Endothelial cell of umbilical vein (primary cell): ENCODE data around the gene ADGRL3. TPM values are rescaled to one million over a fixed set of nuclear protein-coding genes. Genes with fewer than 3 reads are reported as not detected.

Experiments
- BruUV-seq: library from RNA; stranded (reverse); fragments of 400-500 nt; replicated peaks from 2 replicates; lab custom pipeline; 2021; lab: Mats Ljungman, UMichigan
- CTCF ChIA-PET: fragments of 300-600, 350-600 bp; sonication (Branson Sonifier 250); formaldehyde crosslinking; loops from one replicate; lab custom pipeline; 2021; ENCODE audit warnings: antibody characterized with exemption, inconsistent platforms; lab: Charles Lee
- POLR2A ChIA-PET: fragments of 300-600, 350-600 bp; sonication (Branson Sonifier 250); formaldehyde crosslinking; loops from one replicate; lab custom pipeline; 2021; ENCODE audit warnings: antibody characterized with exemption, inconsistent platforms; lab: Charles Lee
- DNase-seq: peaks from one replicate; pipeline ENCODE4 v3.0.0-alpha.2; 2011; ENCODE audit warnings: low read depth, low spot score
- FAIRE-seq: peaks from 2 replicates; lab custom pipeline; 2011; peaks lifted over from hg19 to GRCh38; lab: Jason Lieb, UNC
- H2AFZ ChIP-seq: 2 replicates; pipeline ENCODE4 v1.6.0; 2012; ENCODE audit warnings: low read depth, low read length, control low read depth, inconsistent platforms
- H3K27ac ChIP-seq: 2 replicates; pipeline ENCODE4 v1.5.1; 2011; ENCODE audit warnings: low read depth, mild to moderate bottlenecking, control low read depth, low read length, moderate library complexity; ENCODE audit not compliant: insufficient read depth
- H3K27me3 ChIP-seq, 2 experiments: 2 replicates each; pipeline versions ENCODE4 v1.6.0 to v1.6.1; 2011; ENCODE audit warnings: low read length in 2 of 2, mixed read lengths in 1 of 2; ENCODE audit not compliant: control insufficient read depth in 2 of 2, insufficient read depth in 2 of 2
- H3K36me3 ChIP-seq, 2 experiments: 2 replicates in 1 of 2; 3 replicates in 1 of 2; pipeline ENCODE4 v1.5.1; 2011; ENCODE audit warnings: low read length in 2 of 2, mild to moderate bottlenecking in 1 of 2, moderate library complexity in 1 of 2; ENCODE audit not compliant: control insufficient read depth in 2 of 2, insufficient read depth in 2 of 2; ENCODE audit errors: extremely low read depth in 1 of 2
- H3K4me1 ChIP-seq: 3 replicates; pipeline ENCODE4 v1.5.1; 2011; ENCODE audit warnings: mild to moderate bottlenecking, low read length; ENCODE audit not compliant: control insufficient read depth, insufficient read depth; ENCODE audit errors: extremely low read depth
- H3K4me2 ChIP-seq: 2 replicates; pipeline ENCODE4 v1.6.1; 2011; ENCODE audit warnings: low read length, control low read depth, mixed read lengths; ENCODE audit not compliant: insufficient read depth
- H3K4me3 ChIP-seq, 3 experiments: fragments of 200-600 bp in 1 of 3; sonication (generic), shearing (Covaris generic) in 1 of 3; replicated peaks in 1 of 3; 2 replicates each; pipeline ENCODE4 v1.5.1; 2011 to 2016; ENCODE audit warnings: control low read depth in 3 of 3, low read length in 3 of 3, mild to moderate bottlenecking in 2 of 3, inconsistent platforms in 1 of 3, low read depth in 1 of 3, moderate library complexity in 1 of 3; ENCODE audit not compliant: insufficient read depth in 1 of 3
- H3K79me2 ChIP-seq: 2 replicates; pipeline ENCODE4 v1.6.0; 2012; ENCODE audit warnings: low read length, inconsistent platforms; ENCODE audit not compliant: control insufficient read depth, insufficient read depth
- H3K9ac ChIP-seq: replicated peaks from 2 replicates; pipeline ENCODE3; 2011; ENCODE audit warnings: low read length, control low read depth; ENCODE audit not compliant: insufficient read depth; ENCODE audit errors: extremely low read depth
- H3K9me1 ChIP-seq: replicated peaks from 3 replicates; pipeline ENCODE4 v1.6.0; 2011; ENCODE audit warnings: mild to moderate bottlenecking, low read length; ENCODE audit not compliant: control insufficient read depth, insufficient read depth; ENCODE audit errors: extremely low read depth
- H3K9me3 ChIP-seq: replicated peaks from 2 replicates; pipeline ENCODE4 v1.5.1; 2012; ENCODE audit warnings: low read length, inconsistent platforms; ENCODE audit not compliant: control insufficient read depth, insufficient read depth
- H4K20me1 ChIP-seq: replicated peaks from 2 replicates; pipeline ENCODE3; 2011; ENCODE audit warnings: mild to moderate bottlenecking, low read length; ENCODE audit not compliant: control insufficient read depth, insufficient read depth; ENCODE audit errors: extremely low read depth
- EZH2 ChIP-seq: IDR thresholded peaks from 2 replicates; pipeline ENCODE4 v1.6.1; 2012; ENCODE audit warnings: borderline replicate concordance, low read depth, mild to moderate bottlenecking, moderate library complexity, low read length, inconsistent platforms; ENCODE audit not compliant: severe bottlenecking
- FOS ChIP-seq: IDR thresholded peaks from 2 replicates; pipeline ENCODE4 v1.6.1; 2011; ENCODE audit warnings: mild to moderate bottlenecking, low read length, moderate library complexity, borderline replicate concordance; ENCODE audit not compliant: insufficient read depth
- GATA2 ChIP-seq: IDR thresholded peaks from 2 replicates; pipeline ENCODE4 v1.7.0; 2011; ENCODE audit warnings: low read depth, mild to moderate bottlenecking, moderate library complexity, mixed read lengths, low read length; ENCODE audit not compliant: insufficient read length, insufficient read depth
- JUN ChIP-seq: IDR thresholded peaks from 2 replicates; pipeline ENCODE4 v1.6.1; 2011; ENCODE audit warnings: borderline replicate concordance, low read depth; ENCODE audit not compliant: insufficient read length, insufficient read depth
- MYC ChIP-seq: IDR thresholded peaks from one replicate; pipeline ENCODE4 v1.6.1; 2011; ENCODE audit warnings: mild to moderate bottlenecking, low read depth, low read length
- POLR2A ChIP-seq: IDR thresholded peaks from 2 replicates; pipeline ENCODE4 v1.6.1; 2012; ENCODE audit warnings: low read depth, mild to moderate bottlenecking, control low read depth, low read length
- POLR2AphosphoS5 ChIP-seq: IDR thresholded peaks from 2 replicates; pipeline ENCODE4 v1.6.1; 2012; ENCODE audit warnings: low read depth, mild to moderate bottlenecking, control low read depth, low read length, moderate library complexity; ENCODE audit not compliant: insufficient read depth
- dilution Hi-C: fragments of 300-500 bp; cut with MboI; formaldehyde crosslinking; loops from one replicate; pipeline ENCODE4 v1.15.0; 2019; ENCODE audit warnings: low sequenced_read_pairs; ENCODE audit not compliant: extremely low pct_ligation_motif_present
- intact Hi-C: fragments of 100-400 bp; cut with micrococcal nuclease; formaldehyde crosslinking; loops from one replicate; pipeline ENCODE4 v1.10.0; 2022
- polyA plus RNA-seq, 4 experiments: library from polyadenylated mRNA; depleted of rRNA in 3 of 4; stranded (reverse) in 3 of 4; unstranded in 1 of 4; fragments of >200 nt; gene quantifications; 2 replicates each; pipeline versions ENCODE4 v1.2.1 to v1.2.3, GENCODE V29; 2011 to 2012; ENCODE audit warnings: missing spikeins in 1 of 4
- total RNA-seq: library from RNA; stranded (reverse); gene quantifications from 2 replicates; pipeline ENCODE4 v1.2.3, GENCODE V29; 2021
- TF ChIP-seq, protein P1 (sequence below), 2 donors: IDR thresholded peaks; 1 replicate in 1 of 2; 2 replicates in 1 of 2; pipeline ENCODE4 v1.5.1; 2011; ENCODE audit warnings: low read length in 2 of 2, mild to moderate bottlenecking in 2 of 2, moderate library complexity in 2 of 2, control low read depth in 1 of 2, inconsistent platforms in 1 of 2, low read depth in 1 of 2; ENCODE audit not compliant: insufficient read depth in 1 of 2; ENCODE audit errors: extremely low read depth in 1 of 2
- TF ChIP-seq, protein P2 (sequence below): IDR thresholded peaks from 2 replicates; pipeline ENCODE4 v1.6.1; 2011; ENCODE audit not compliant: insufficient read depth, insufficient read length

Gene ADGRL3
- total and polyA plus RNA-seq, 2 donors (not counting 3 experiments of a cell fraction or from before 2014, with no cell fraction given) = not detected

DNA sequence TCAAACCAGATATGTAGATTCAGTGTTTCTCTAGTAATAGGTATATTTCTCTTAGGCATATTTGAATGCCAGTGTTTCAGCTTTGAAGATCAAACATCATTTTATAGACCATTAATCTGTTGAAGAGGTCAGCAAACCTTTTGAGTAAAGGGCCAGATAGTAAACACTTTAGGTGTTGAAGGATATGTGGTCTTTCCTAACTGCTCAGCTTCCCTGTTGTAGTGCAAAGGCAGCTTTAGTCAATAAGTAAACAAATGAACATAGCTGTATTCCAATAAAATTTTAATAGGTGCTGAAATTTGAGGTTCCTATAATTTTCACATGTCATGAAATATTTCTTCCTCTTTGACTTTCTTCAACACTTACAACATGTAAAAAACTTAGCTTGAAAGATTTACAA is 201.6 kb downstream of the ADGRL3 start:
- H4K20me1 ChIP-seq = no peaks in the 10 kb centered on the region
- intact Hi-C loops (no loop called here), dilution Hi-C loops (no loop called here)
- FAIRE-seq (no peak), DNase-seq (no peak)
- TF ChIP-seq GATA2 (no peak), MYC (no peak), EZH2 (no peak), POLR2A (no peak), JUN (no peak), POLR2AphosphoS5 (no peak), FOS (no peak)
- TF ChIP-seq, protein P1, sequence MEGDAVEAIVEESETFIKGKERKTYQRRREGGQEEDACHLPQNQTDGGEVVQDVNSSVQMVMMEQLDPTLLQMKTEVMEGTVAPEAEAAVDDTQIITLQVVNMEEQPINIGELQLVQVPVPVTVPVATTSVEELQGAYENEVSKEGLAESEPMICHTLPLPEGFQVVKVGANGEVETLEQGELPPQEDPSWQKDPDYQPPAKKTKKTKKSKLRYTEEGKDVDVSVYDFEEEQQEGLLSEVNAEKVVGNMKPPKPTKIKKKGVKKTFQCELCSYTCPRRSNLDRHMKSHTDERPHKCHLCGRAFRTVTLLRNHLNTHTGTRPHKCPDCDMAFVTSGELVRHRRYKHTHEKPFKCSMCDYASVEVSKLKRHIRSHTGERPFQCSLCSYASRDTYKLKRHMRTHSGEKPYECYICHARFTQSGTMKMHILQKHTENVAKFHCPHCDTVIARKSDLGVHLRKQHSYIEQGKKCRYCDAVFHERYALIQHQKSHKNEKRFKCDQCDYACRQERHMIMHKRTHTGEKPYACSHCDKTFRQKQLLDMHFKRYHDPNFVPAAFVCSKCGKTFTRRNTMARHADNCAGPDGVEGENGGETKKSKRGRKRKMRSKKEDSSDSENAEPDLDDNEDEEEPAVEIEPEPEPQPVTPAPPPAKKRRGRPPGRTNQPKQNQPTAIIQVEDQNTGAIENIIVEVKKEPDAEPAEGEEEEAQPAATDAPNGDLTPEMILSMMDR (IDR thresholded peaks at IDR 0.05; ENCODE audit: extremely low read depth in 1 of 2, insufficient read depth in 1 of 2, low read depth in 1 of 2, low read length in 2 of 2) = no peak
- TF ChIP-seq, protein P2, sequence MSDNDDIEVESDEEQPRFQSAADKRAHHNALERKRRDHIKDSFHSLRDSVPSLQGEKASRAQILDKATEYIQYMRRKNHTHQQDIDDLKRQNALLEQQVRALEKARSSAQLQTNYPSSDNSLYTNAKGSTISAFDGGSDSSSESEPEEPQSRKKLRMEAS = no peak
- H3K36me3 ChIP-seq = no peaks in the 10 kb centered on the region
- POLR2A ChIA-PET = no interaction called here
- H3K9me1 ChIP-seq = no peaks in the 10 kb centered on the region
- no peak overlapping the region for H2AFZ ChIP-seq
- no peak overlapping the region for H3K27ac ChIP-seq
- H3K4me1 ChIP-seq = no peaks in the 10 kb centered on the region
- no peaks in the 10 kb centered on the region for H3K27me3 ChIP-seq
- H3K4me3 ChIP-seq = no peak overlapping the region
- no peak overlapping the region for H3K9ac ChIP-seq
- H3K9me3 ChIP-seq = no peaks in the 10 kb centered on the region
- no peak overlapping the region for H3K4me2 ChIP-seq
- BruUV-seq = no TSS peak
- H3K79me2 ChIP-seq = no peaks in the 10 kb centered on the region
- CTCF ChIA-PET = no interaction called here
